Superior temporal gyrus (tissue), 1 donor: Measurements from ENCODE around the gene PEAK3.
A peak's percentile ranks its signal among the peaks of the same experiment; 100 is the strongest.

Experiments
- DNase-seq: peaks from one replicate; pipeline ENCODE4 v3.0.0-alpha.2; 2016; ENCODE audit errors: extremely low spot score

Gene PEAK3

DNA sequence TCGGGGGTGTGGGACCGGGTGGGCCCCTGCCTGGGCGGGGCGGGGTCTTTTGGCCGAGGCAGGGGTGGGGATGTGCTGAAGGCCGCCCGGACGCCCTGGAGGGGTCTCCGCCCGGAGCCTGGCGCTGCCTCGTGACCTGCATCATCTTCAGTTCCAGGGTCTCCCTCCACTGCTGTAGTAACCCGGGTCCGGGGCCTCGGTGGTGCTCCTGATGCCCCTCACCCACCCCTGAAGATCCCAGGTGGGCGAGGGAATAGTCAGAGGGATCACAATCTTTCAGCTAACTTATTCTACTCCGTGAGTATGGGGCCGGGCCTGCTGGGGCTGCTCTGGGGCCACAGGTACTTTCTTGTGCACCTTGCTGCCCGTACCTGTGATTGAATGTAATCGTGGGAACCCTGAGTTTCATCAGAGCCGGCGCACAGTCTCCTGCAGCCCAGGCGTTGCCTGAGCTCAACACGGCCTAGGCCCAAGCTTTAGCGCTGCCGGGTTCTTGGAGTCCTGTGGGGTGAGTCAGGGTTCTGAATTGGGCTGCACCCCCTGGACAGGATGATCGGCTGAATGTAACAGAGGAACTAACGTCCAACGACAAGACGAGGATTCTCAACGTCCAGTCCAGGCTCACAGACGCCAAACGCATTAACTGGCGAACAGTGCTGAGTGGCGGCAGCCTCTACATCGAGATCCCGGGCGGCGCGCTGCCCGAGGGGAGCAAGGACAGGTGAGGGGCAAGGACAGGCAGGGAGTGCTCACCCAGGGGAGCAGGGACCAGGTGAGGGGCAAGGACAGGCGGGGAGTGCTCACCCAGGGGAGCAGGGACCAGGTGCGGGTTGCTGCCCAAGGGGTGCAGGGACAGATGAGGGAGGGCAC is 10.5 kb downstream of the PEAK3 start:
- no peak for DNase-seq

GRCh38 chr19:2270423-2271233 is 11.3 kb downstream of the PEAK3 start:
- peak; percentile 59 for DNase-seq

- DNase-seq, result no peak
These were observed 11.9 kb downstream of the PEAK3 start for GRCh38 chr19:2270157-2270422.

DNA sequence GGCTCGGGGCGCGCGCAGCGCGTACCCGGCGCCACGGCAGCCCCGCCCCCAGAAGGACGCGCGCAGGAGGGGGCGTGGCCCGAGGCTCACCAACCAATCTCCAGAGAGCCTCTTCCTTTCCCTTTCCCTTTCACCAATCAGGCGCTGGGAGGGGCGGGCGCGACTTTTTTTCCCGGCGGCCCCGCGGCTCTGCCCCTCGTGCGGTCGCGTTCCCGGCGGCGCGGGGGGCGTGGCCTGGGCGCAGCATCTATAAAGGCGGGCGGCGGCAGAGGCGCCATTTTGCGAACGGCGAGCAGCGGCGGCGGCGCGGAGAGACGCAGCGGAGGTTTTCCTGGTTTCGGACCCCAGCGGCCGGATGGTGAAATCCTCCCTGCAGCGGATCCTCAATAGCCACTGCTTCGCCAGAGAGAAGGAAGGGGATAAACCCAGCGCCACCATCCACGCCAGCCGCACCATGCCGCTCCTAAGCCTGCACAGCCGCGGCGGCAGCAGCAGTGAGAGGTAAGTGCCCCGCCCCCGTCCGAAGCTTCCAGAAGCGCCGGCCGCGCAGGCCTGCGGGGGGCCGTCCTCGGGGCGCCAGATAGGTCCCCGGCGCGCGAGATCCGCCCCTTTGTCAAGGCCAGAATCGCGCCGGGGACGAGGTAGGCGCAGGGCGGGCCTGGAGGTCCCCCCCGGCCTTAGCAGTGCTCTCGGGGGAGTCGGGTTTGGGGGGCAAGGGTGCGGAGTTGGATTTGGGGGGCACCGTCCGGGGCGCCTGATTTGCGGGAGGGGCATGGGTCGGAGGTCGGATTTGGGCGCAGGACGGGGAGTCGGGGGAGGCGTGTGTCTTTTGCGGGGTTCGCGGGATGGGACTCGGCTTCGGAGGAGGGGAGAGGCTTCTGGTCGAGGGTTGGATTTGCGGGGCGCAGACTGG is 12.5 kb downstream of the PEAK3 start:
- peak; percentile 94 for DNase-seq

- peak; percentile 18 for DNase-seq
These were observed 13.1 kb downstream of the PEAK3 start for GRCh38 chr19:2268861-2269243.

DNA sequence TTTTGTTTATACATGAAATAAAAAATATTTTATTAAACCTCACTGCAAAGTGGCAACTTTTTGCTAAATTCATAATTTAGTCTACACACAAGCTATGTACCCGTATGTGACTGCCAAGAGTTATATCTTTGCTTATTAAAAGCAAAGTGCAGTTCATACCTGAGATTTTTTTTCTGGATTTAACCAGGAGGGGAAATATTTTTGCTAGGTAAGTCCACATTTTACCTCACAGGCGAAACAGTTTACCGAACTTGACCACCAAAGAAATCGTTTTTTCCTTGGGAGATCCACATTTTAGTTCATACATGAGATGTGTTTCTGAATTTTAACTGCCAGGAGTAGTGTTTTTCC is 13.5 kb downstream of the PEAK3 start:
- DNase-seq, result no peak

DNA sequence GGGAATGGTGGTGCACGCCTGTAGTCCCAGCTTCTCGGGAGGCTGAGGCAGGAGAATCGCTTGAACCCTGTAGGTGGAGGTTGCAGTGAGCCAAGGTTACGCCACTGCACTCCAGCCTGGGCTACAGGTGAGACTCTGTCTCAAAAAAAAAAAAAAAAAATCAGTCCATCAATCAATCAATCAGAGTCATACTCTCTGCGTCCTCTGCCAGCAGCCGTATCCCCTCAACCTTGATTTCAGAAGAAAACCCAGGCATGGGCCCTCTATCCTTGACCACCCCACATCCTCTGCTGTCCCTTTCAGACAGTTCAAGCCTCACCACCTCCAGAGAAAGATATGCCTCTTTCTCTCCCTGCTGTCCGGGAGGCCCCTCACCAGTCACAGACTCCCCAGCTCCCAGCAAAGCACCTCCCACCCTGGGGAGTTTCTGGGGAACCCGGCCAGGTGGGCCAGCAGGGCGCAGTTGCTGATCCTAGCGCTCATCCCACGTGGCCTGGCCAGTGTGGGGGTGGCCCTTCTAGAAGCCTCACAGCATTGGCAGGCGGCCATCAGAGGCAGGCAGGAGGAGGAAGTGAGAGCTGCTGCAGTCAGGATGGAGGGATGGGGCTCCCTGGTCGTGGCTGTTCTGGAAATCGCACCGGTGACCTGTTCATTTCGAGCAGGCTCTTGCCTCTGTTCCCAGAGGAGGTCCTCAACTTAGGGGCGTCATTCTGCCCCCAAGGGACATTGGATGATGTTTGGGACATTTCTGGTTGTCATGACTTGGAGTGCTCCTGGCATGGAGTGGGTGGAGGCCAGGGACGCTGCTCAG is 15.6 kb downstream of the PEAK3 start:
- peak; percentile 62 for DNase-seq

GRCh38 chr19:2261438-2262172 is 20.4 kb downstream of the PEAK3 start:
- no peak for DNase-seq

GRCh38 chr19:2260341-2260805 is 21.6 kb downstream of the PEAK3 start:
- DNase-seq, result no peak

GRCh38 chr19:2259336-2259735 is 22.6 kb downstream of the PEAK3 start:
- DNase-seq, result no peak

- DNase-seq, result no peak
These were observed 25.8 kb downstream of the PEAK3 start, which contains the start of gene JSRP1 for GRCh38 chr19:2255982-2256685. Gene JSRP1 (minus strand): TSS chr19:2256417. CDS start chr19:2255314, 1,103 bp downstream.

- DNase-seq, result no peak
These were observed 26.7 kb downstream of the PEAK3 start for GRCh38 chr19:2255112-2255845.

GRCh38 chr19:2254064-2254872 is 27.7 kb downstream of the PEAK3 start:
- no peak for DNase-seq

- DNase-seq, result no peak
These were observed 28.6 kb downstream of the PEAK3 start for GRCh38 chr19:2253106-2254063.

- DNase-seq, result no peak
These were observed 29.2 kb downstream of the PEAK3 start for GRCh38 chr19:2252797-2253105.

DNA sequence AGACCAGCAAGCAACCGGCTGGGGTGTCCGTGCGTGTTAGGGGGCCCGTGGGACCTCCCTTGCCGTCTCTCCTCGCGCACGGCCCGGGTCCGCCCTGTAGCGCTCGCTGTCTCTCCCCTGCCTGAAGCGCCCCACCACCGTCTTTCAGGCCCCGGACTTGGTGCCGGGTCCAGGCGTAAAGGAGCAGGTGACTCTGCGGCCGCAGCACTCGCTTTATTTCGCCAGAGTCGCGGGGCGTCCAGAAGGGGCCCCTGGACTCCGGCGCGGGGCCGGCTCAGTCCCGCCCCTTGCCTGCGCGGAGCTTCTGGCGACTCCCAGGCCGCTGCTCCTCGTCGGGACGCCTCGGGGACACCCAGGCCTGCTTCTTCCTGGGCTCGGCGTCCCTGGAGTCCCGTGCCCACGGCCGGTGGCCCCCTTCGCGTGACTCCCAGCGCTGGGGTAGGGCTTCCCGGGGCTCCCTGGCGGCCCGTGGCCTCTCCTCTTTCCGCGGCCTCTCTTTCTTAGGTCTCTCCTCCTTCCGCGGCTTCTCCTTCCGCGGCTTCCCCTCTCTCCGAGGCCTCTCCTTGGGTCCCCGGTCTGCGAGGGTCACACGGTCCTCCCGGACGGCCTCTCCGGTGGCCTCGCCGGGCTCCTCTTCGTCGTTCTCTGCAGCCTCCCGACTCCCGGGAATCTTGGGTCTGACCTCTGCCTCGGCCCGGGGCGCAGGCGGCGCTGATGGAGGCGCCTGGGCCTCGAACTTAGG is 29.7 kb downstream of the PEAK3 start:
- DNase-seq, result no peak
